Gastrocnemius medialis (tissue), 4 donors: ENCODE data around the gene RALGAPA1.

Experiments
- POLR2A ChIP-seq, 2 donors: fragments of 450-650 bp; IDR thresholded peaks; one replicate each; pipeline ENCODE4 v1.6.1; 2017; ENCODE audit warnings: antibody characterized with exemption in 2 of 2, mild to moderate bottlenecking in 2 of 2, moderate library complexity in 2 of 2
- TF ChIP-seq, protein P1 (sequence below), 5 experiments: fragments of 450-650 bp in 3 of 5; fragments of 200-600 bp in 2 of 5; sonication (generic) in 2 of 5; IDR thresholded peaks in 4 of 5; conservative IDR thresholded peaks in 1 of 5; 1 replicate in 4 of 5; 2 replicates in 1 of 5; pipeline ENCODE4 v1.5.1; 2016 to 2019; ENCODE audit warnings: antibody characterized with exemption in 5 of 5, mild to moderate bottlenecking in 3 of 5, moderate library complexity in 3 of 5

DNA sequence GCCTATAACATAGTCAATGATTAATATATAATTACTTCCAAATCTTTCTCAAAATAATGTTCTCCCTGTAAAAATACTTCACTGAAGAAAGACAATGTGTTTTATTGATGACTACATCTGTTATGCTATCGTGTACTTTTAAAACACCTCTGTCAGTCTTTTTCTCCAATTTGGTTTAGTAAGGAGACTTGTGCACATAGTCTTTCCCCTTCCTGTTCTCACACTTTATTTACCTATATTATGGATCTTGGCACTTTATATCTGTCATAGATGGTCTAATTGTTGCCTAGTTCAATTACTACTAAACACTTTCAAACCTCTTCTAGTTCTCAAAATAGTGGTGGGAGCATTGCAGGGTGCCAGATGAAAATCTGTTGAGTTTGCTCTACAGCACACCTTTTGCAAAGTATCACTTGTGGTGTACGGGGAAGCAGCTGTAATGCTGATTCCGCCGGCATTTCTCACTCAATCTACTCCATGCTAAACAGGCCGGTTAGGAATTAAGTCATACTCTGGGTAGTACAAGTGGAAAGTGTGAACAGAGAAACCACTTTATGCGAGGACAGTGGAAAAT lies 276.2 kb downstream of the RALGAPA1 start:
- TF ChIP-seq, protein P1, sequence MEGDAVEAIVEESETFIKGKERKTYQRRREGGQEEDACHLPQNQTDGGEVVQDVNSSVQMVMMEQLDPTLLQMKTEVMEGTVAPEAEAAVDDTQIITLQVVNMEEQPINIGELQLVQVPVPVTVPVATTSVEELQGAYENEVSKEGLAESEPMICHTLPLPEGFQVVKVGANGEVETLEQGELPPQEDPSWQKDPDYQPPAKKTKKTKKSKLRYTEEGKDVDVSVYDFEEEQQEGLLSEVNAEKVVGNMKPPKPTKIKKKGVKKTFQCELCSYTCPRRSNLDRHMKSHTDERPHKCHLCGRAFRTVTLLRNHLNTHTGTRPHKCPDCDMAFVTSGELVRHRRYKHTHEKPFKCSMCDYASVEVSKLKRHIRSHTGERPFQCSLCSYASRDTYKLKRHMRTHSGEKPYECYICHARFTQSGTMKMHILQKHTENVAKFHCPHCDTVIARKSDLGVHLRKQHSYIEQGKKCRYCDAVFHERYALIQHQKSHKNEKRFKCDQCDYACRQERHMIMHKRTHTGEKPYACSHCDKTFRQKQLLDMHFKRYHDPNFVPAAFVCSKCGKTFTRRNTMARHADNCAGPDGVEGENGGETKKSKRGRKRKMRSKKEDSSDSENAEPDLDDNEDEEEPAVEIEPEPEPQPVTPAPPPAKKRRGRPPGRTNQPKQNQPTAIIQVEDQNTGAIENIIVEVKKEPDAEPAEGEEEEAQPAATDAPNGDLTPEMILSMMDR (IDR thresholded peaks at IDR 0.05 in 4 of 5, conservative IDR thresholded peaks at IDR 0.05 in 1 of 5) = no peak
- no peak for TF ChIP-seq POLR2A (IDR thresholded peaks at IDR 0.05)
